SU-DHL-6 (cell line): Measurements from ENCODE around the gene ZNF304.

Experiments
- EZH2phosphoT487 ChIP-seq: fragments of 200-600 bp; sonication (generic), shearing (Covaris generic); conservative IDR thresholded peaks from 2 replicates; pipeline ENCODE4 v1.6.1; 2018; ENCODE audit warnings: mild to moderate bottlenecking, antibody characterized with exemption, low read length, moderate library complexity, mixed read lengths
- TF ChIP-seq, protein P1 (sequence below): fragments of 200-600 bp; sonication (generic); IDR thresholded peaks from one replicate; pipeline ENCODE4 v1.5.1; 2017; ENCODE audit warnings: antibody characterized with exemption, mild to moderate bottlenecking, low read length, moderate library complexity; ENCODE audit not compliant: insufficient read depth, poor library complexity, severe bottlenecking

DNA sequence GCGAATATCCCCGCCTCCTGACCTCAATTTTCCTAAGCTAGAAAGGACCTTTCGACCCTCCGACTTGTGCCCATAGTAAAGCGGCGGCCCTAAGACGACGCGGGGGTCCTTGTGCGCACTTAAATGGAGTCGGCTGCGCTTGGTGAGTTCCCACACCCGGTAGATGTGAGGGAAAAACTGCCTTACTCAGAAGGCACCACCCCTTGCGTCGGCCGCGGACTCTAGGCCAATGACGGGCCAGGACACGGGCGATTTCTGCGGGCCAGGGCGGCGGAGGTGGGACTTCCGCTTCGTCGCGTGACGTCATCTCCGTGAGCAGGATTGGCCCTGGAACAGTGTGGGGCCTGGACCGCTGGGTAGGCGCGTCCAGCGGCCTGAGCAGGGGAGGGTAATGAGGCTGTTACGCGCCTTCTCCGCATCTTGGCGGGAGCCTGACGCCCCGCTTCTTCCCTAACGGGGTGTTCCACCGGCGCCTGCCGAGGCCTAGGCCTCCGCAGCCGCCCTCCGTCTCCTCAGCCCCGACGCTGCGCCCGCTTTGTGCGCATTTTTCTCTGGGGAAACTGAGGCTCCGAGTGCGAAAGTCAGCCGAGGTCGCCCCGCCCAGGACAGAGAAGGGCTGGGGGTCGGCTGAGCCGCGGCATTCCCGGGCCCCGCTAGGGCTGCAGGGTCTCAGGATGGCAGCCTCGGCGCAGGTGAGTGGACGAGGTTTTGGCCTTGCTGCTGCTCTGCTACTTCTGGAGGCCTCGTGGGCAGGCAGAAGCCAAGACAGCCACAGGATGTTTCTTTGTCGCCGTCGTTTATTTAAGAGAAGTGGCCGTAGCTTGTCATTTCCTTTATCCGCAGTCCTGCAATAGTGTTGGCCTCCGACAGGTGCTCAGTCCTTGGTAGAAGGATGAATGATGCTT lies 30.6 kb upstream of the ZNF304 start, which contains the start of gene ZNF543:
- TF ChIP-seq, protein P1, sequence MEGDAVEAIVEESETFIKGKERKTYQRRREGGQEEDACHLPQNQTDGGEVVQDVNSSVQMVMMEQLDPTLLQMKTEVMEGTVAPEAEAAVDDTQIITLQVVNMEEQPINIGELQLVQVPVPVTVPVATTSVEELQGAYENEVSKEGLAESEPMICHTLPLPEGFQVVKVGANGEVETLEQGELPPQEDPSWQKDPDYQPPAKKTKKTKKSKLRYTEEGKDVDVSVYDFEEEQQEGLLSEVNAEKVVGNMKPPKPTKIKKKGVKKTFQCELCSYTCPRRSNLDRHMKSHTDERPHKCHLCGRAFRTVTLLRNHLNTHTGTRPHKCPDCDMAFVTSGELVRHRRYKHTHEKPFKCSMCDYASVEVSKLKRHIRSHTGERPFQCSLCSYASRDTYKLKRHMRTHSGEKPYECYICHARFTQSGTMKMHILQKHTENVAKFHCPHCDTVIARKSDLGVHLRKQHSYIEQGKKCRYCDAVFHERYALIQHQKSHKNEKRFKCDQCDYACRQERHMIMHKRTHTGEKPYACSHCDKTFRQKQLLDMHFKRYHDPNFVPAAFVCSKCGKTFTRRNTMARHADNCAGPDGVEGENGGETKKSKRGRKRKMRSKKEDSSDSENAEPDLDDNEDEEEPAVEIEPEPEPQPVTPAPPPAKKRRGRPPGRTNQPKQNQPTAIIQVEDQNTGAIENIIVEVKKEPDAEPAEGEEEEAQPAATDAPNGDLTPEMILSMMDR = no peak
- TF ChIP-seq EZH2phosphoT487 = no peak
